GM12865 (cell line): Measurements from ENCODE around the gene PDGFD.

Source experiments
- DNase-seq: peaks from one replicate; pipeline ENCODE4 v3.0.0; 2010; ENCODE audit warnings: low read depth
- H3K4me3 ChIP-seq: 2 replicates; pipeline ENCODE4 v1.5.1; 2011; ENCODE audit warnings: mild to moderate bottlenecking, low read depth, low read length, control low read depth
- CTCF ChIP-seq: IDR thresholded peaks from 2 replicates; pipeline ENCODE4 v1.5.1; 2011; ENCODE audit warnings: low read length, control low read depth, low read depth, inconsistent platforms; ENCODE audit not compliant: insufficient read depth; ENCODE audit errors: missing control alignments

PDGFD gene

GRCh38 chr11:104183593-104183992 is 19.6 kb upstream of the PDGFD start:
- H3K4me3 ChIP-seq = no peak overlapping the region
- TF ChIP-seq CTCF = no peak
- DNase-seq = no peak

- no peak overlapping the region for H3K4me3 ChIP-seq
- TF ChIP-seq CTCF = no peak
- no peak for DNase-seq
Measured at GRCh38 chr11:104175769-104176168, 11.8 kb upstream of the PDGFD start.

GRCh38 chr11:104169091-104169490 is 5.1 kb upstream of the PDGFD start:
- no peak for DNase-seq
- no peak overlapping the region for H3K4me3 ChIP-seq
- no peak for TF ChIP-seq CTCF

GRCh38 chr11:104165014-104165413 is 1.1 kb upstream of the PDGFD start:
- DNase-seq = no peak
- no peak for TF ChIP-seq CTCF
- no peak overlapping the region for H3K4me3 ChIP-seq

- peak; percentile 9 for DNase-seq
- peak overlapping the region; percentile 55 for H3K4me3 ChIP-seq
- TF ChIP-seq CTCF = no peak
Measured at GRCh38 chr11:104163100-104164027, 583 bp downstream of the PDGFD start.

GRCh38 chr11:104161751-104162450 is 2.0 kb downstream of the PDGFD start:
- no peak for TF ChIP-seq CTCF
- H3K4me3 ChIP-seq = no peak overlapping the region
- no peak for DNase-seq
